ENCODE results near the gene MYOD1.

The MYOD1 gene

DNA sequence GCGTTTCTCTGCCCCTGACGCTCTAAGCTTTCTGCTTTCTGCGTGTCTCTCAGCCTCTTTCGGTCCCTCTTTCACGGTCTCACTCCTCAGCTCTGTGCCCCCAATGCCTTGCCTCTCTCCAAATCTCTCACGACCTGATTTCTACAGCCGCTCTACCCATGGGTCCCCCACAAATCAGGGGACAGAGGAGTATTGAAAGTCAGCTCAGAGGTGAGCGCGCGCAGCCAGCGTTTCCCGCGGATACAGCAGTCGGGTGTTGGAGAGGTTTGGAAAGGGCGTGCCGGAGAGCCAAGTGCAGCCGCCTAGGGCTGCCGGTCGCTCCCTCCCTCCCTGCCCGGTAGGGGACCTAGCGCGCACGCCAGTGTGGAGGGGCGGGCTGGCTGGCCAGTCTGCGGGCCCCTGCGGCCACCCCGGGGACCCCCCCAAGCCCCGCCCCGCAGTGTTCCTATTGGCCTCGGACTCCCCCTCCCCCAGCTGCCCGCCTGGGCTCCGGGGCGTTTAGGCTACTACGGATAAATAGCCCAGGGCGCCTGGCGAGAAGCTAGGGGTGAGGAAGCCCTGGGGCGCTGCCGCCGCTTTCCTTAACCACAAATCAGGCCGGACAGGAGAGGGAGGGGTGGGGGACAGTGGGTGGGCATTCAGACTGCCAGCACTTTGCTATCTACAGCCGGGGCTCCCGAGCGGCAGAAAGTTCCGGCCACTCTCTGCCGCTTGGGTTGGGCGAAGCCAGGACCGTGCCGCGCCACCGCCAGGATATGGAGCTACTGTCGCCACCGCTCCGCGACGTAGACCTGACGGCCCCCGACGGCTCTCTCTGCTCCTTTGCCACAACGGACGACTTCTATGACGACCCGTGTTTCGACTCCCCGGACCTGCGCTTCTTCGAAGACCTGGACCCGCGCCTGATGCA is at the start of gene MYOD1:
Gene MYOD1, plus strand, starts transcription at position 544 of the 910 bp plus-strand sequence. Its CDS starts 212 bp downstream, at position 756.
- no peak for DNase-seq (ENCODE audit: insufficient read length, low spot score)
- no peak for TF ChIP-seq CTCF (IDR thresholded peaks at IDR 0.05; ENCODE audit: insufficient read depth, missing control alignments)
- FAIRE-seq: no peak

DNA sequence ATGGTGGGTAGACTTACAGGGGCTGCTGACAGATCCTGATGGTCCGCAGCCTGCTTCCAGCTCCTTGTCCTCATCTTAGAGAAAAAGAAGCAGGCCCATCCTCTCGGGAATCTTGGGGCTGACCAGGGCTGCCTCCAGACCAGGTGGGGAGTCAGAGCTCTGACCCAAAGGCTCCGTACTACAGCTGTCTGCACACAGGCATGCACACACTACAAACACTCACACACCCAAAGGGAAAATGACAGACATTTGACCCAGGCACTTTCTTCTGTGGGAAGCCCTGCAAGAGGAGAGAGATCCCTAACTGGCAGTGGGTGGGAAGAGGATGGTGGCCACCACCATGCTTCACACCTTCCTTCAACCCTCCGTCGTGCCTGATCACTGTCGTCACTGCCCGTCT is 46.9 kb upstream of the MYOD1 start:
- FAIRE-seq (no peak), DNase-seq (ENCODE audit: insufficient read length, low spot score) (no peak)
- TF ChIP-seq CTCF (IDR thresholded peaks at IDR 0.05; ENCODE audit: insufficient read depth, missing control alignments): no peak

GRCh38 chr11:17673951-17674350 is 45.4 kb upstream of the MYOD1 start:
- TF ChIP-seq CTCF (IDR thresholded peaks at IDR 0.05; ENCODE audit: insufficient read depth, missing control alignments): no peak
- no peak for DNase-seq (ENCODE audit: insufficient read length, low spot score)
- no peak for FAIRE-seq

DNA sequence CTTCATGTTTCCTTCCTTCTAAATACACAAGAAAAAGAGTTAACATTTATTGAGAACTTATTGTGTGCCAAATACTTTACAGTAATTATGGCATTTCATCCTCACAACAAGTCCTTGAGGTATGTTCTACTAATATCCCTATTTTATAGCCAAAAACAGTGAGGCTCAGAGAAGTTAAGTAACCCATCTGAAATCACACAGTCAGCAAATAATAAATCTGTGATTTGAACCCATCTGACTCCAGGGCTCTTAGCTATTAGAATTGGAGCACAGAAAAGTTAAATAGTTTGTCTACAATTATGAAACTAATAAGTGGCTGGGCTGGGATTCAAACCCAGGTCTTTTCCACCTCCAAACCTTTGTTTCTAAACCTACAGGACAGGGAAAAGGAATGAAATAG is 36.5 kb upstream of the MYOD1 start:
- no peak for TF ChIP-seq CTCF (IDR thresholded peaks at IDR 0.05; ENCODE audit: insufficient read depth, missing control alignments)
- no peak for DNase-seq (ENCODE audit: insufficient read length, low spot score)
- FAIRE-seq: no peak

GRCh38 chr11:17683377-17684161 is 35.8 kb upstream of the MYOD1 start:
- TF ChIP-seq CTCF (IDR thresholded peaks at IDR 0.05; ENCODE audit: insufficient read depth, missing control alignments): no peak
- DNase-seq (ENCODE audit: insufficient read length, low spot score): no peak
- FAIRE-seq: no peak

DNA sequence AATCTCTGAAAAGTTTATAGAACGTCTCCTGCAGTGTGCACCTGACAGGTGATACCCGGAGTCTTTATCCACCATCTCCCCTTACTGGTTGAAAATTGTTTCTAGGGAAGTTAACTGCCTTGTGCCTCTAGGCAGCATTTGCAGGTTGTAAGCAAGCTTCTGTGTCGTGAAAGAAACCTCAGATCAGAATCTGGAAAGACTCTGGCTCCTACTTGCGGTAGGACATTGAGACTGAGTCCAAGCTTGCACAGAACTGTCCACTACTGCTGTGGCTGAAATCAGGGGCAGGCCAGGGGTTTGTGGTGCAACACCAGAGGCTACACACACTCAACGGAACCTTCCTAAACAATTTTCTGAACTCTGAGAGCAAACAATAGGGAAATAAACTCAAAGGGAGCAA is 34.8 kb upstream of the MYOD1 start:
- TF ChIP-seq CTCF (IDR thresholded peaks at IDR 0.05; ENCODE audit: insufficient read depth, missing control alignments): no peak
- DNase-seq (ENCODE audit: insufficient read length, low spot score): no peak
- FAIRE-seq: no peak
